ENCODE results near the gene ARHGEF4.

Gene ARHGEF4, protein sequence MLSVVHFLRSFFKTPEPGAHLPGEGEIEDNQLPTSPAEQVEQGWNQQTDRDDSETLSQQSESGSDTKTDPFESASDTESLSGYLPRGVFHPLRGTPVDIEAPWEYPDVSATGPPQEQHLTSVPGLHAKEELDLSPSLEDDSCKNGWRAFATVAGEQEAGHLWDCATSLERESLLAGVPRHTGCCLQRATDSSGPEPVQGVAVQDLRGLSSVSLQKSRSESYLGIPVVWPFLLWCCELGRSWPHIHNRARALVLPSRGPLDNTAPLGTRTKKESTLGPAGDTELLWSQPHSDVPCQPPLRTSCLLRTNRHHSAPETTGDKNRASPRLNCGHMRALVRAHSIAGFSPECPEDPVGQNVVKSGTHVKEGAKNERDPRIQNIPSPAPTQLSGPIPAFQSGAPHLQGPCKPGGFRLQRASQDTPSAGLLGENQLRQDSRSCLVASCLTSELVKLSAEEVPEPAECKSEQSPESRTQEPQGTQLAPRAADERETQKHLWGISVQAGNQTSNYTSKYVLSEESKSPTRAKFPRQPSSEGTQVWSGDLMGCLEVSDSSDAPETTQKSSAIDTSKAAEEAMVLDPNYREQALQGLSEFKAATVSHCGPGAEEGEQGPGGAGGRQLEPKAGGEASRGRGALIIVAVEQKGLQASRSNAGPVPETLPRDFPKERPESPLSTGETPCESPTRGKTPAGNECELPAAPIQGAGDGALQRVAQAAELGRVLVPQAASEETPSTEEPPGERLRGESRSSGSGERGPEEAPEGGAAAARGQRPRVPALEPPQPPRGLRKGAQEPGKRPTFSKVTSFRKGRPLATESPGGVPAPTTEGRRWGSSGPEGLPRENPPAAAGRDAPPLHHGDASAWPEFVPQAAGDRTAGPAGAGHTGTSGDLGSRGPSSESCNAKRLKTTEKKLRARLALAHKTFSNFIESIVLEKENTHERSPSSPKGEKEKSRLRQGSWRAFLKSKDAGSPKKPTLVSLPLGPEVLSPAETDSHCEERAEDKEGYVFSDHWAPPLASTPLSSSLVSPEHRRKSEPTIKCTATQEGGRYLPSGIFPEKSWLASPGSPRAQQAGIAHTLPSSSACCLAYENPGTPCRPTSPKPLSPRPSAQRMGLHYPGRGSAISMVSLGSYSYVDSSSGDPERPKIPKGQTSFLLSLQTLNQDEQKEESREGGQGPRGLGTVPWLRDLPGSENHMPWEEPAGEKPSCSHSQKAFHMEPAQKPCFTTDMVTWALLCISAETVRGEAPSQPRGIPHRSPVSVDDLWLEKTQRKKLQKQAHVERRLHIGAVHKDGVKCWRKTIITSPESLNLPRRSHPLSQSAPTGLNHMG (N-terminal part only)

GRCh38 chr2:130836501-130837174 is at the start of gene ARHGEF4:
Gene ARHGEF4, plus strand, starts transcription at chr2:130836914. Its CDS starts 40 bp downstream, at chr2:130836954.
- no peak for DNase-seq (ENCODE audit: low read depth, low spot score)

- DNase-seq (ENCODE audit: low read depth, low spot score), result no peak
These were observed 48.9 kb upstream of the ARHGEF4 start for GRCh38 chr2:130787841-130788240.

GRCh38 chr2:130790312-130790711 is 46.4 kb upstream of the ARHGEF4 start:
- no peak for DNase-seq (ENCODE audit: low read depth, low spot score)

DNA sequence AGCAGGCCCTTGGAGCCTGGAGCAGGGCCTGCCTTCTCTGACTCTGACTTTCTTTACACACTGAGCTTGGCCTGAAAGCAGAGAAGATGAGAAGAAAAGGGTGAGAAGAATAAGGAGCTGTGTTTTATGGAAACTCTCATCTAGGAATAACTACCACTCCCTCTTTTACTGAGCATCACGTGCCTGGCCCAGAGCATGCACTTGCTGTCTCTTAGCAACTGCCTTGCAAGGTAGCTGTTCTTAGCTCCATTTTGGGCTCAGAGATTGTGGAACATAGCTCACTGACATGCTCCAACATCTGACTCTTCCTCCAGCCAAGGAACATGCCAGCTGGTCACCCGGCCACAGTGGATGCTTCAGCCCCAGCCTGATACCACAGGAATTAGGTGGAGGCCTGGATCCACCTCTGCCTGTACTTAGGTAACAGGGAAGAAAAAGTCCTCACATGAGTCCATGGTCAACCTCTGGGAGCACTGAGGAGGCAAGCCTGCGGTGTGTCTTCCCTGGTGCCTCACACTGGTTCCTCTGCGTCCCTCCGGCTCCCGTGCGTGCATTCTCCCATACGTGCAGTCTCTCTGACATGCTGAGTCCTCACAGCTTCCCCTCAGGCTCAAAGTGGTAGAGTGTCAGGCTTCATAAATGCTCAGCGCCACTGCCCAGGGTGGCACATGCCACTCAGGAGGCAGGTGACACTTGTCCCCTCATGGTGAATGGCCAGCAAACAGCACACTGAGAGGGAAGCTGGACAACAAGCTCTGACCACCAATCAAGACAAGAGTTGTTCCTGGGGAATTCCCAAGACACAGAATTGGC is 45.7 kb upstream of the ARHGEF4 start:
- no peak for DNase-seq (ENCODE audit: low read depth, low spot score)

DNA sequence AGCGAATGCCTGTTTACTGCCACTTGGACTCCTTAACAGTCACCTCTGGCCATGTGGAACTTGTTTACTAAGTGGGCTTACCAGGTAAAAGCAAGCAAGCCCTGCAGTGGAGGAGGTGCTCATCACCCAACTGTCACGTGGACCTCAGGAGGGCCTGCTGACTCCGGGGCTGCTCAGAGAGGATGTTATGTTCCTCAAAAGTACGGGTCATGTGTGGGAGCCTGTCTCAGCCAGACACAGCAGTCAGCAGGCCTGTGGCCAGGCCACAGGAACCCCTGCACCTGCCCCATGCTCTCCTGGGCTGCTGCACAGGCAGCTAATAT is 45.1 kb upstream of the ARHGEF4 start:
- DNase-seq (ENCODE audit: low read depth, low spot score), result no peak

DNA sequence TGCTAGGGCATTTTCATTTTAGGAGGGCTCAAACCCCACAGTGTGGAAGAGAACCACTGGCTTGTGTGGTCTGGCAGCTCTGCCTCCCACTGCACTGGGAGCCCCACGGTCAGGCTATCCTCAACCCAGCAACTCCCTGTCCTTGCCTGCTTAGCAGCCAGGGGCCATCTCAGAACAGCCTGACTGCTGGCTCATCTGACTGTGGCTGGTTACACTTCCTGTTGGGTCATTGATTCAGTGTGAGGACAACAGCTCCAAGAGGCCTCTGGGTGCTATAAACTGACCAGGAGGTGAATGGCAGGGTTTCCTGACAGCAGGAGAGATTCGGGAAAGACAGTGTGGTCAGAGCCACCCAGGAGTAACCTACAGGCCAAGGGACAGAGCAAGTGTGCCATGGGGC is 41.3 kb upstream of the ARHGEF4 start:
- no peak for DNase-seq (ENCODE audit: low read depth, low spot score)

GRCh38 chr2:130796290-130796689 is 40.4 kb upstream of the ARHGEF4 start:
- no peak for DNase-seq (ENCODE audit: low read depth, low spot score)

GRCh38 chr2:130797493-130798435 is 39.0 kb upstream of the ARHGEF4 start:
- no peak for DNase-seq (ENCODE audit: low read depth, low spot score)

- no peak for DNase-seq (ENCODE audit: low read depth, low spot score)
These were observed 38.1 kb upstream of the ARHGEF4 start for GRCh38 chr2:130798472-130799218.

DNA sequence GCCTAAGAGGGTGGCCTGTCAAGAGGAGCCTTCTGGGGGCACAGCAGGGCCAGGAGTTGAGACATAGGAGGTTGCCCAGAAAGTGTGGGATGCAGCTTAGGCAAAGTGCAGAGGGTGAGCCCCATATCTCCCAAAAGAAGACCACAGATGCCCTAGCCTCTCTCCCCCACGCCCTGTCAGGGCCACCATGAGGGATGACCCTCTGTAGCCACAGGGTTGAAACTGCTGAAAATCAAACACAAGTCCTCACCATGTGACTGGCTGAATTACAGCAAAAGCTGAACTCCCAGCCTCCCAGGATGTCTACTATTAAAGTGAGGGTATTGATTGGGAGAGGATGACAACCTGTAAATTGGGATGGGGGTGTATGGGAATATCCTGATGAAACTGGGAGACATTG is 37.4 kb upstream of the ARHGEF4 start:
- DNase-seq (ENCODE audit: low read depth, low spot score), result no peak

DNA sequence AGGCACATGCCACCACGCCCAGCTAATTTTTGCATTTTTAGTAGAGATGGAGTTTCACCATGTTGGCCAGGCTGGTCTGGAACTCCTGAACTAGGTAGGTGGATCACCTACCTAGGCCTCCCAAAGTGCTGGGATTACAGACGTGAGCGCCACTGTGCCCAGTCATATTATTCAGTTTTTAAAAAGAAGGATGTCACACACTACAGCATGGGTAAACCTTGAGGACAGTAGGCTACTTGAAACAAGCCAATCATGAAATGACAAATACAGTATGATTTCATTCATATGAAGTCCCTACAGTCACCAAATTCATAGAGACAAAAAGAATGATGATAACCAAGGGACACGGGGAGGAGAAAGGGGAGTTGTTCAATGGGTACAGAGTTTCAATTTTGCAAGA is 31.1 kb upstream of the ARHGEF4 start:
- DNase-seq (ENCODE audit: low read depth, low spot score), result no peak

- DNase-seq (ENCODE audit: low read depth, low spot score), result no peak
These were observed 30.3 kb upstream of the ARHGEF4 start for GRCh38 chr2:130806370-130806769.

DNA sequence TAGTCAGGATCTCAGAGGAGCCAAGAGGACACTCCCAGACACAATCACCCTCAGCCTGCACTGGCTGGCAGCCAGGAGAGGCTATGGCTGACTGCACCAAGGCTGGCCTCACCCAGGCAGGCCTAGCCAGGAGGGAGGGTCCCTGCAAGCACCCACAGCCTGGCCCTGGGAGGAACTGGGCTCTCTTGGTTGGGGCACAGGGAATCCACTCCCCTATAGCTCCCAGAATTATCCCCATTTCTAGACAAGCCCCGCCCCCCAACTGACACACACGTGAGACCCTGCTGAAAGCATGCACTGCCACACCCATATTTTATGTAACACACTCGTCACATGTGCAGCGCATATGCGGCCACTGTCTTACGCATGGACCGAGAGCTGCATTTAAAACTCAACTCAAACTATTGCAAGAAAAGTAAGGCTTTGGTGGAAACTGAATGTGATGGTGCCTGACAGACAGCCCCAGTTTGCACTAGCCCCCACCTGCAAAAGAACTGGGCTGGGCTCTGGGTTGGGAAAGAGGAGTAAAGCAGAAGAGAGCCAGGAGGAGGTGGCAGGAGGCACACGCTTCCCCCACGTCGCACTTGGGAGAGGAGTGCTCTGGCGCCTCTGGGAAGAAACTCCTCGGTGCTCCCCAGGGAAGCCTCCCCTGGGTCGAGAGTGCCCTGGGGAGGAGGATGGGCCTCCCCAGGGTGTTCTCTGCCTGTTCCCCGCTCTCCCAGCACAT is 28.9 kb upstream of the ARHGEF4 start:
- no peak for DNase-seq (ENCODE audit: low read depth, low spot score)

- no peak for DNase-seq (ENCODE audit: low read depth, low spot score)
These were observed 28.0 kb upstream of the ARHGEF4 start for GRCh38 chr2:130808482-130809268.

GRCh38 chr2:130810490-130810889 is 26.2 kb upstream of the ARHGEF4 start:
- DNase-seq (ENCODE audit: low read depth, low spot score), result no peak

GRCh38 chr2:130813722-130814121 is 23.0 kb upstream of the ARHGEF4 start:
- DNase-seq (ENCODE audit: low read depth, low spot score), result no peak
